SK-N-MC (cell line): ENCODE data around the gene NRXN3.

Source experiments
- DNase-seq: peaks from one replicate; pipeline ENCODE4 v3.0.0-alpha.2; 2011; ENCODE audit warnings: low read depth, low spot score
- H3K27ac ChIP-seq: fragments of 200-600 bp; sonication (generic); 2 replicates; pipeline ENCODE4 v1.5.1; 2016; ENCODE audit warnings: mixed run types
- H3K36me3 ChIP-seq: fragments of 200-600 bp; sonication (generic); 2 replicates; pipeline ENCODE4 v1.6.1; 2017; ENCODE audit warnings: antibody characterized with exemption, low read length, mixed read lengths; ENCODE audit not compliant: insufficient read depth
- H3K4me3 ChIP-seq: fragments of 200-600 bp; sonication (generic); 2 replicates; pipeline ENCODE4 v1.5.1; 2016
- H3K9ac ChIP-seq: fragments of 200-600 bp; sonication (generic); 2 replicates; pipeline ENCODE4 v1.8.0; 2017; ENCODE audit warnings: mixed run types, mixed read lengths; ENCODE audit not compliant: insufficient read length
- H3K9me3 ChIP-seq: fragments of 200-600 bp; sonication (generic); 2 replicates; pipeline ENCODE4 v1.6.1; 2017; ENCODE audit warnings: low read depth, mild to moderate bottlenecking, antibody characterized with exemption, low read length, moderate library complexity, mixed read lengths
- EZH2 ChIP-seq: fragments of 200-600 bp; sonication (generic); IDR thresholded peaks from one replicate; pipeline ENCODE4 v1.6.1; 2017; ENCODE audit warnings: antibody characterized with exemption
- FOXP2 ChIP-seq: optimal IDR thresholded peaks from 2 replicates; pipeline ENCODE3; 2011; ENCODE audit warnings: mild to moderate bottlenecking, moderate library complexity; ENCODE audit not compliant: insufficient read depth; ENCODE audit errors: extremely low read length, control extremely low read depth
- POLR2AphosphoS5 ChIP-seq: IDR thresholded peaks from 2 replicates; pipeline ENCODE4 v1.6.1; 2012; ENCODE audit warnings: mild to moderate bottlenecking, low read depth, low read length, borderline replicate concordance

The NRXN3 gene

GRCh38 chr14:79293482-79294177 is 1123.5 kb downstream of the NRXN3 start:
- TF ChIP-seq FOXP2 (no peak), EZH2 (no peak), POLR2AphosphoS5 (no peak)
- DNase-seq: no peak
- no peak overlapping the region for H3K4me3 ChIP-seq
- no peaks in the 10 kb centered on the region for H3K9me3 ChIP-seq
- H3K27ac ChIP-seq: no peak overlapping the region
- no peak overlapping the region for H3K9ac ChIP-seq
- H3K36me3 ChIP-seq: no peaks in the 10 kb centered on the region

GRCh38 chr14:79294499-79294898 is 1124.3 kb downstream of the NRXN3 start:
- H3K9ac ChIP-seq: no peak overlapping the region
- no peaks in the 10 kb centered on the region for H3K36me3 ChIP-seq
- no peak for DNase-seq
- no peak overlapping the region for H3K4me3 ChIP-seq
- H3K9me3 ChIP-seq: no peaks in the 10 kb centered on the region
- TF ChIP-seq POLR2AphosphoS5 (no peak), FOXP2 (no peak)
- no peak overlapping the region for H3K27ac ChIP-seq

DNA sequence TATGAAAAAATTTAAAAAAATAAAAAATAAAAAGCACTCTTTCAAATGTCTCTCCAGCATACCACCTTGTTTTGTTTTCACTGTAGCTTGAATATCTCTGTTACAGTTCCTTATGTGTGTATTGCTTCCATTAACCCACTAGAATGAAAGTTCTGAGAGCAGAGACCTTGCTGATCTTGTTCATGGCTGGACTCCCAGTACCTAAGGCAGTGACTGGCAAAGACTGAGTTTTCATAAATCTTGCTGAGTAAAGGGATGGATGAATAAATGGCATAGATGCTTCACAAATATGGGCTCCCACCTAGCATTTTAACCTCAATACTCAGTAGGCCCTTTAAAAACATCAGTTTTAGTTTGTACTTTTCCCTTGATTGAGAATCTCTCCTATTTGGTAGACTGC is 1125.2 kb downstream of the NRXN3 start:
- no peak overlapping the region for H3K4me3 ChIP-seq
- H3K36me3 ChIP-seq: no peaks in the 10 kb centered on the region
- H3K9ac ChIP-seq: no peak overlapping the region
- DNase-seq: no peak
- no peak overlapping the region for H3K27ac ChIP-seq
- TF ChIP-seq EZH2 (no peak), POLR2AphosphoS5 (no peak), FOXP2 (no peak)
- no peaks in the 10 kb centered on the region for H3K9me3 ChIP-seq

GRCh38 chr14:79298373-79298772 is 1128.2 kb downstream of the NRXN3 start:
- no peak overlapping the region for H3K4me3 ChIP-seq
- H3K36me3 ChIP-seq: no peaks in the 10 kb centered on the region
- DNase-seq: no peak
- H3K27ac ChIP-seq: no peak overlapping the region
- no peak overlapping the region for H3K9ac ChIP-seq
- no peaks in the 10 kb centered on the region for H3K9me3 ChIP-seq
- TF ChIP-seq POLR2AphosphoS5: no peak
- no peak for TF ChIP-seq FOXP2
- TF ChIP-seq EZH2: no peak

DNA sequence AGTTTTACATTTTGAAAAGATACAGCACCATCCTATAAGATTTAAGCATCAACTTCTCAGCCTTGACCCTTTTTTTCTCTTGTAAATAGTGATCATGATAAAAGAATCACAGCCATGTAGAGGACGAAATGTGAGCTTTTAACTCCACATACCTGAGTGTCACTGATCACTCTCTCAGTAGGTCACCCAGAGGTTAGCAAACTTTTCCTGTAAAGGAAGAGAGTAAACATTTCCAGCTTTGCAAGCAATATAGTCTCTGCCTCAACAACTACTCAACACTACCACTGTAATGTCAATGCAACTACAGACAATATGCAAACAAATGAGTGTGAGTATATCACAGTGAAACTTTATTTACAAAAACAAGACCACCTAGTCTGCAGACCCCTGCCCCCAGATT is 1129.0 kb downstream of the NRXN3 start:
- H3K36me3 ChIP-seq: no peaks in the 10 kb centered on the region
- H3K4me3 ChIP-seq: no peak overlapping the region
- H3K9ac ChIP-seq: no peak overlapping the region
- H3K27ac ChIP-seq: no peak overlapping the region
- TF ChIP-seq FOXP2 (no peak), POLR2AphosphoS5 (no peak)
- H3K9me3 ChIP-seq: no peaks in the 10 kb centered on the region
- no peak for DNase-seq

GRCh38 chr14:79304279-79304678 is 1134.1 kb downstream of the NRXN3 start:
- Histone ChIP-seq H3K9me3 (no peaks in the 10 kb centered on the region), H3K9ac (no peak overlapping the region), H3K27ac (no peak overlapping the region), H3K36me3 (no peaks in the 10 kb centered on the region), H3K4me3 (no peak overlapping the region)
- no peak for TF ChIP-seq FOXP2
- TF ChIP-seq POLR2AphosphoS5: no peak
- no peak for TF ChIP-seq EZH2
- DNase-seq: no peak

- H3K9ac ChIP-seq: no peak overlapping the region
- H3K4me3 ChIP-seq: no peak overlapping the region
- H3K9me3 ChIP-seq: no peaks in the 10 kb centered on the region
Observed at GRCh38 chr14:79306546-79306945, 1136.4 kb downstream of the NRXN3 start.

DNA sequence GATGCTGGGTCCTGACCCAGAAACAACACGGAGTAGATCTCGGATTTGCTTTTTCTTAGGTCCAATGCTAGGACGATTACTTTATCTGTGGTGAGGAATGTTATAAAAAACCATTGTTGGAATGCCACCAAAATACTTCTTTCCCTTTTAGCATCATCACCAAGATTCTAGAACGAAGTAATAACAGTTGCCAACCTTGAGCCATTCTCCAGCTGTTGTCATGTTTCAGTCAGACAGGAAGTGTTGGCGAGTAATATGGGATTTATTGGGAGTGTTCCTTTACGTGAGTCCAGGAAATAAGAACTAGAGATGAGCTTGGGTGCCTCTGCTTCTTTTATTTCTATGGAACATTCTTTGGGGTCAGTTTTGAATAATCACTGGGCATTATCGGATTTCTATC is 1148.2 kb downstream of the NRXN3 start:
- TF ChIP-seq POLR2AphosphoS5 (no peak), EZH2 (no peak), FOXP2 (no peak)

More at GRCh38 chr14:79306546-79306945, 1136.4 kb downstream of the NRXN3 start:
- DNase-seq: no peak
- H3K27ac ChIP-seq: no peak overlapping the region
- no peak for TF ChIP-seq FOXP2
- TF ChIP-seq EZH2: no peak
- no peak for TF ChIP-seq POLR2AphosphoS5
- H3K36me3 ChIP-seq: no peaks in the 10 kb centered on the region

DNA sequence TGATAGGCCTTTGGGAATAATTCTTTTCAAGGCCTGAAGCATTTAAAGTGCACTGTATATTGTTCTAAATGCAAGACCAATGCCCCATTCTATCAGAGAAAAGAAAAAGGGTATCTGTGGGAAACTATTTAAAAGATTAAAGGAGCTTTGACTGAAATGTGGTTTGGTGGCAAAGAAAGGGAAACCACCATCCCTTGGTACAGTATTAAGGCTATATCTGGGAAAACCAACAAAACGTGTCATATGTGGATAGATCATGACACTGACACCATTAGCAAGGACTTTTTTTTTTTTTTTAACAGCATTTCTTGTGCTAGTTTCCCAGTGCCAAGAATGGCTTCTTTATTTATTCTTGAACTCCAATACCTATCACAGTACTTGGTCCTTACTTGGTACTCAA is 1150.4 kb downstream of the NRXN3 start:
- Histone ChIP-seq H3K4me3 (no peak overlapping the region), H3K36me3 (no peaks in the 10 kb centered on the region), H3K9me3 (no peaks in the 10 kb centered on the region), H3K27ac (no peak overlapping the region), H3K9ac (no peak overlapping the region)
- no peak for DNase-seq
- TF ChIP-seq EZH2 (no peak), FOXP2 (no peak), POLR2AphosphoS5 (no peak)

More for the DNA sequence above, 1148.2 kb downstream of the NRXN3 start:
- Histone ChIP-seq H3K4me3 (no peak overlapping the region), H3K9me3 (no peaks in the 10 kb centered on the region), H3K36me3 (no peaks in the 10 kb centered on the region), H3K9ac (no peak overlapping the region), H3K27ac (no peak overlapping the region)
- DNase-seq: no peak
